GM12878 (cell line): Measurements from ENCODE around the gene CHST15. TPM values are rescaled to one million over a fixed set of nuclear protein-coding genes. Genes with fewer than 3 reads are reported as not detected.

Experiments used
- ATAC-seq: fragments of 200-7000 bp; cut with Tn5 transposase; 3 replicates; pipeline ENCODE4 v1.9.1; 2020; ENCODE audit warnings: mild to moderate bottlenecking, moderate library complexity
- BruUV-seq: library from RNA; stranded (reverse); fragments of 400-500 nt; replicated peaks from 2 replicates; lab custom pipeline; 2021; lab: Mats Ljungman, UMichigan
- CTCF ChIA-PET: fragments of 300-600 bp; sonication (Branson Sonifier 250); formaldehyde crosslinking; extraction: SDS; loops from one replicate; lab custom pipeline; 2021; ENCODE audit warnings: inconsistent platforms; lab: Yijun Ruan, JAX
- POLR2A ChIA-PET: fragments of 350-600 bp; formaldehyde crosslinking; extraction: SDS; loops from one replicate; lab custom pipeline; 2021; ENCODE audit warnings: inconsistent platforms; lab: Charles Lee
- RAD21 ChIA-PET: fragments of 300-600 bp; sonication (Branson Sonifier 250); formaldehyde crosslinking; loops from one replicate; lab custom pipeline; 2023; ENCODE audit warnings: antibody characterized with exemption; ENCODE audit not compliant: unreplicated experiment; lab: Charles Lee
- SMC1A ChIA-PET: fragments of 300-600 bp; sonication (Branson Sonifier 250); formaldehyde crosslinking; loops from one replicate; lab custom pipeline; 2023; ENCODE audit not compliant: unreplicated experiment, uncharacterized antibody; lab: Charles Lee
- DNase-seq: peaks from one replicate; pipeline ENCODE4 v3.0.0-alpha.2; 2011; ENCODE audit warnings: low read depth, low spot score
- FAIRE-seq: peaks from 3 replicates; lab custom pipeline; 2011; peaks lifted over from hg19 to GRCh38; lab: Jason Lieb, UNC
- H2AFZ ChIP-seq: 2 replicates; pipeline ENCODE4 v1.6.0; 2011; ENCODE audit warnings: low read depth, low read length, control low read depth; ENCODE audit not compliant: control insufficient read depth
- H3K27ac ChIP-seq: 2 replicates; pipeline ENCODE4 v1.5.1; 2011; ENCODE audit warnings: control low read depth; ENCODE audit not compliant: control insufficient read depth, insufficient read depth
- H3K27me3 ChIP-seq, 2 experiments: replicated peaks in 1 of 2; 2 replicates each; pipeline versions ENCODE4 v1.6.0 to v1.6.1; 2011; ENCODE audit warnings: low read length in 1 of 2; ENCODE audit not compliant: control insufficient read depth in 2 of 2, insufficient read depth in 2 of 2
- H3K36me3 ChIP-seq, 2 experiments: 2 replicates each; pipeline ENCODE4 v1.5.1; 2011; ENCODE audit warnings: low read length in 1 of 2; ENCODE audit not compliant: control insufficient read depth in 2 of 2, insufficient read depth in 2 of 2
- H3K4me1 ChIP-seq: 2 replicates; pipeline ENCODE4 v1.6.1; 2011; ENCODE audit warnings: mild to moderate bottlenecking, low read length, moderate library complexity, mixed read lengths; ENCODE audit not compliant: control insufficient read depth, insufficient read depth
- H3K4me2 ChIP-seq: 2 replicates; pipeline ENCODE4 v1.6.0; 2011; ENCODE audit warnings: control low read depth; ENCODE audit not compliant: control insufficient read depth, insufficient read depth
- H3K4me3 ChIP-seq: fragments of 200-600 bp; sonication (generic); 2 replicates; pipeline ENCODE4 v1.5.1; 2016
- H3K79me2 ChIP-seq: 2 replicates; pipeline ENCODE4 v1.6.0; 2011; ENCODE audit warnings: low read length; ENCODE audit not compliant: control insufficient read depth, insufficient read depth
- H3K9ac ChIP-seq: 2 replicates; pipeline ENCODE4 v1.8.0; 2011; ENCODE audit warnings: low read length, control low read depth, mixed read lengths; ENCODE audit not compliant: control insufficient read depth, insufficient read depth
- H3K9me3 ChIP-seq: replicated peaks from 3 replicates; pipeline ENCODE4 v1.5.1; 2011; ENCODE audit warnings: mild to moderate bottlenecking, low read length; ENCODE audit not compliant: control insufficient read depth, insufficient read depth
- H4K20me1 ChIP-seq: 2 replicates; pipeline ENCODE4 v1.6.0; 2011; ENCODE audit not compliant: control insufficient read depth, insufficient read depth
- BACH1 ChIP-seq: fragments of 450-650 bp; IDR thresholded peaks from 2 replicates; pipeline ENCODE4 v1.6.1; 2017; ENCODE audit warnings: mild to moderate bottlenecking, borderline replicate concordance
- HCFC1 ChIP-seq: fragments of 150-350 bp; IDR thresholded peaks from 2 replicates; pipeline ENCODE4 v1.6.1; 2014; ENCODE audit warnings: low read length
- HDAC2 ChIP-seq: fragments of 200-600 bp; sonication (generic); IDR thresholded peaks from 2 replicates; pipeline ENCODE4 v1.6.1; 2017
- JUNB ChIP-seq: IDR thresholded peaks from 2 replicates; pipeline ENCODE4 v1.6.1; 2016; ENCODE audit warnings: antibody characterized with exemption, mild to moderate bottlenecking
- KAT2A ChIP-seq: conservative IDR thresholded peaks from 2 replicates; pipeline ENCODE4 v1.6.1; 2011; ENCODE audit warnings: low read depth, low read length; ENCODE audit not compliant: control insufficient read depth
- NFXL1 ChIP-seq: fragments of 450-650 bp; IDR thresholded peaks from 2 replicates; pipeline ENCODE4 v1.6.1; 2017; ENCODE audit warnings: antibody characterized with exemption, mild to moderate bottlenecking, borderline replicate concordance
- WRNIP1 ChIP-seq: IDR thresholded peaks from 2 replicates; pipeline ENCODE4 v1.6.1; 2011; ENCODE audit warnings: low read depth, low read length, improper control_type of control experiment, borderline replicate concordance
- ZBTB4 ChIP-seq: fragments of 450-650 bp; formaldehyde crosslinking; IDR thresholded peaks from 2 replicates; pipeline ENCODE4 v1.4.0; 2022; ENCODE audit warnings: mild to moderate bottlenecking, moderate library complexity
- WGBS: methylation state at CpG from one replicate; pipeline ENCODE4 v1.1.6; 2016; ENCODE audit warnings: low lambda C conversion rate; ENCODE audit not compliant: insufficient replicate concordance, insufficient coverage; ENCODE audit errors: missing lambda C conversion rate; 5-methylcytosine and 5-hydroxymethylcytosine counted together
- in situ Hi-C: fragments of 300-500 bp; cut with MboI; formaldehyde crosslinking; loops from 9 replicates; pipeline ENCODE4 v1.14.3; 2018; ENCODE audit warnings: mixed read lengths
- intact Hi-C: fragments of 100-400 bp; cut with micrococcal nuclease; formaldehyde crosslinking; loops from one replicate; pipeline ENCODE4 v1.14.2; 2022; ENCODE audit not compliant: unreplicated experiment
- polyA plus RNA-seq, 11 experiments: library from polyadenylated mRNA; depleted of rRNA in 4 of 11; unstranded in 6 of 11; stranded (reverse) in 5 of 11; fragments of >200 nt; fragmentation: Nextera tagmentation in 4 of 11; fragmentation: Illumina TruSeq in 1 of 11; extraction: Ambion mirVana in 4 of 11; extraction: Trizol in 1 of 11; gene quantifications; 1 replicate in 1 of 11; 2 replicates in 10 of 11; pipeline versions ENCODE4 v1.2.1 to v1.2.3, GENCODE V29; 2011 to 2016; ENCODE audit warnings: inconsistent platforms in 2 of 11, missing spikeins in 2 of 11, low read depth in 1 of 11
- total RNA-seq, 4 experiments: library from RNA; depleted of rRNA in 3 of 4; stranded (reverse); fragments of >200 nt in 3 of 4; fragmentation: Illumina TruSeq in 1 of 4; extraction: Trizol in 1 of 4; gene quantifications; 2 replicates each; pipeline versions ENCODE4 v1.2.1 to v1.2.3, GENCODE V29; 2013 to 2021
- TF ChIP-seq, protein P1 (sequence below): fragments of 150-350 bp; IDR thresholded peaks from 2 replicates; pipeline ENCODE4 v1.6.1; 2016; ENCODE audit warnings: low read depth, low read length

CHST15 gene
- total and polyA plus RNA-seq, 10 of the 15 experiments (the other 5 are each of a cell fraction or from before 2014, with no cell fraction given): 0.02 to 0.53 (median 0.05) TPM; not detected in 1

- peaks cover 0 to 2% of the 10 kb centered on the region in 2 experiments; a peak in 2 of 4 replicates for H3K27me3 ChIP-seq
- no peak overlapping the region for H3K4me2 ChIP-seq
- intact Hi-C loops (no loop called here), in situ Hi-C loops (no loop called here)
- RAD21 ChIA-PET: interaction anchor here (0.6 kb wide), 1 partner anchor 302 kb away, joined by 5 read pairs; no protein-coding TSS in a partner anchor
- H2AFZ ChIP-seq: no peak overlapping the region
- no peaks in the 10 kb centered on the region for H3K9me3 ChIP-seq
- CTCF ChIA-PET: interaction anchor here (0.9 to 1.2 kb wide), 2 partner anchors 27 to 367 kb away, joined by 3 read pairs; no protein-coding TSS in a partner anchor
- no peak overlapping the region for H3K27ac ChIP-seq
- no peak for TF ChIP-seq BACH1
- TF ChIP-seq NFXL1: no peak
- TF ChIP-seq JUNB: no peak
- no peak for TF ChIP-seq HCFC1
- TF ChIP-seq ZBTB4 (CRISPR knock-in tag): no peak
- no peak for TF ChIP-seq KAT2A
- no peak for TF ChIP-seq WRNIP1
- no peak for TF ChIP-seq HDAC2
- TF ChIP-seq, protein P1, sequence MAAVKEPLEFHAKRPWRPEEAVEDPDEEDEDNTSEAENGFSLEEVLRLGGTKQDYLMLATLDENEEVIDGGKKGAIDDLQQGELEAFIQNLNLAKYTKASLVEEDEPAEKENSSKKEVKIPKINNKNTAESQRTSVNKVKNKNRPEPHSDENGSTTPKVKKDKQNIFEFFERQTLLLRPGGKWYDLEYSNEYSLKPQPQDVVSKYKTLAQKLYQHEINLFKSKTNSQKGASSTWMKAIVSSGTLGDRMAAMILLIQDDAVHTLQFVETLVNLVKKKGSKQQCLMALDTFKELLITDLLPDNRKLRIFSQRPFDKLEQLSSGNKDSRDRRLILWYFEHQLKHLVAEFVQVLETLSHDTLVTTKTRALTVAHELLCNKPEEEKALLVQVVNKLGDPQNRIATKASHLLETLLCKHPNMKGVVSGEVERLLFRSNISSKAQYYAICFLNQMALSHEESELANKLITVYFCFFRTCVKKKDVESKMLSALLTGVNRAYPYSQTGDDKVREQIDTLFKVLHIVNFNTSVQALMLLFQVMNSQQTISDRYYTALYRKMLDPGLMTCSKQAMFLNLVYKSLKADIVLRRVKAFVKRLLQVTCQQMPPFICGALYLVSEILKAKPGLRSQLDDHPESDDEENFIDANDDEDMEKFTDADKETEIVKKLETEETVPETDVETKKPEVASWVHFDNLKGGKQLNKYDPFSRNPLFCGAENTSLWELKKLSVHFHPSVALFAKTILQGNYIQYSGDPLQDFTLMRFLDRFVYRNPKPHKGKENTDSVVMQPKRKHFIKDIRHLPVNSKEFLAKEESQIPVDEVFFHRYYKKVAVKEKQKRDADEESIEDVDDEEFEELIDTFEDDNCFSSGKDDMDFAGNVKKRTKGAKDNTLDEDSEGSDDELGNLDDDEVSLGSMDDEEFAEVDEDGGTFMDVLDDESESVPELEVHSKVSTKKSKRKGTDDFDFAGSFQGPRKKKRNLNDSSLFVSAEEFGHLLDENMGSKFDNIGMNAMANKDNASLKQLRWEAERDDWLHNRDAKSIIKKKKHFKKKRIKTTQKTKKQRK: no peak
- TF ChIP-seq, all 136 proteins: peak for 0
- no peak for DNase-seq
- no peak for ATAC-seq
- no peak overlapping the region for H3K9ac ChIP-seq
- no peaks in the 10 kb centered on the region for H4K20me1 ChIP-seq
- POLR2A ChIA-PET: no interaction called here
- H3K79me2 ChIP-seq: no peaks in the 10 kb centered on the region
- no TSS peak for BruUV-seq
- 47% methylated on average over 8 of the region's 8 CpGs for WGBS
- H3K36me3 ChIP-seq: no peaks in the 10 kb centered on the region
- FAIRE-seq: no peak
- SMC1A ChIA-PET: no interaction called here
- H3K4me1 ChIP-seq: no peaks in the 10 kb centered on the region
- H3K4me3 ChIP-seq: no peak overlapping the region
Measured at GRCh38 chr10:124022066-124022465, 71.3 kb downstream of the CHST15 start.
